Ecto neural progenitor cell (in vitro differentiated cells): ENCODE data around the gene GLCCI1.

ENCODE experiments used
- DNase-seq: peaks from one replicate; pipeline ENCODE4 v3.0.0-alpha.2; 2018; ENCODE audit warnings: low spot score

The GLCCI1 gene

GRCh38 chr7:7968544-7969305 is at the start of gene GLCCI1:
GLCCI1 (plus strand) TSS chr7:7968796; CDS start chr7:7969351, 555 bp downstream.
- DNase-seq, result peak; percentile 98

- no peak for DNase-seq
Measured at GRCh38 chr7:7919449-7919945, 49.1 kb upstream of the GLCCI1 start.

DNA sequence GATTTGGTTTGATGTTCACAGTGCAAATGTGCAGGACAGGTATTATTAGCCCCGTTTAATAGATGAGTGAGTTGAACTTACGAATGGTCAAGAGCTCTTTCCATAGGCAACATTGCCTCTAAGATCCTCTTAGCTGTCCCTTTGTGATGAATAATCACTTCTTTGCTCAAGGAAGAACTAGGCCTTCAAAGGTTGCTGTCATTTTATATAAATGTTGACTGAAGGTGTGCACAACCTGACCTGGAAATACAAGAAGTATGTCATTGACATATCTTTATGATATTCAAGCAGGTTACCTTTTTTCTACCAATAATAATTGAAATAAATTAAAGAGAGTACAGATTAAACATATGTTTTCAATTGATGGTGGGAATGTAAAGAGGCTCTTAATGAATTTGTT is 48.5 kb upstream of the GLCCI1 start:
- DNase-seq, result no peak

GRCh38 chr7:7920481-7920880 is 48.1 kb upstream of the GLCCI1 start:
- no peak for DNase-seq

GRCh38 chr7:7921830-7922229 is 46.8 kb upstream of the GLCCI1 start:
- DNase-seq, result no peak

DNA sequence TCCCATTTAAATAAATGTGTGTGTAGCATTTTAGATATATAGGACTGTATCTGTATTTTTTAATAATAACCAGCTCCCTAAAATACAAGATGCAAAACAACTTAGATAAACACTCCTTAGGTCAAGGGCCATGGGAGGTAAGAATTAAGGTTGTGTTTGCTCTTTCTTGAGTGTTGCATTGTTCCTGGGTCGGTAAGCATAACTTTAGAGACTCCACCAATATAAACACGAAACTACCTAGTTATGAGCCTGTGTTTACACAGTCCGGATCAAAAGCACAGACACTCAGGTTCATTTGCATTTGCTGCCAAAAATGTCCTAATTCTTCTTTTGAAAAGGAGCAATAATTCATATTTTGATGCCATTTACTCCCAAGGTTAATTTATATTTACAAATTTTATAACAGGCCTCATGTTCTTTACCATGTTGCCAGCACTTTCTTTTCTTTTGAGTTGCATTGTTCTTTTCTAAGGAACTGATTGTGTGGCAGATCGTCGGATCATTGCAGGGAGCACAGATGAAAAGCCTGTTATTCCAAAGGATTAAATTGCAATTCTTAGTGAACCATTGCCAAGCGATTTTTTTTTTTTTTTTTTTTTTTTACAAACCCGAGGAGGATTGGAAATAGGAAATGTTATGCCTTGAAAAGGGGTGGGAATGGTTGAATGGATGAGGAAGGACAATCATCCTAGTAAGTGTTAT is 45.8 kb upstream of the GLCCI1 start:
- no peak for DNase-seq

GRCh38 chr7:7923818-7924217 is 44.8 kb upstream of the GLCCI1 start:
- no peak for DNase-seq

- DNase-seq, result no peak
Measured at GRCh38 chr7:7924303-7924702, 44.3 kb upstream of the GLCCI1 start.

DNA sequence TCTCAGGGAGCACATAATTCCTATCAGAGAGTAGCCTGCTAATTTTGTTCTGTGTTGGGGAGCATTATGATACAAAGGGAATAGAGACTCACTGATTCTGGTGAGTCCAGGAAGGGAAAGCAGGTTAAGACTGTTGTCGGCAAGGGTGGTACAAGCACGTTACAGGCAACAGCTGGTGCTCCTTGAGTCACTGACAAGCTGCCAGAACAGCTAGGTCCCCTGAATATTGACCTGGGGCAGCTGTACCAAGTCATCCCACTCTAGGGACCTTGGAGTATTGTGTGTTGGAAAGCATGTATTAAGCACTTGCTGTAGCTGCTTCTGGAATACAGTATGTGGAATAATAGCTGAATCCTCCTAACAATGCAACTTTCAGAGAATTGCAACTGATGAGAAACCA is 37.0 kb upstream of the GLCCI1 start:
- DNase-seq, result no peak

- no peak for DNase-seq
Measured at GRCh38 chr7:7932553-7932952, 36.0 kb upstream of the GLCCI1 start.

DNA sequence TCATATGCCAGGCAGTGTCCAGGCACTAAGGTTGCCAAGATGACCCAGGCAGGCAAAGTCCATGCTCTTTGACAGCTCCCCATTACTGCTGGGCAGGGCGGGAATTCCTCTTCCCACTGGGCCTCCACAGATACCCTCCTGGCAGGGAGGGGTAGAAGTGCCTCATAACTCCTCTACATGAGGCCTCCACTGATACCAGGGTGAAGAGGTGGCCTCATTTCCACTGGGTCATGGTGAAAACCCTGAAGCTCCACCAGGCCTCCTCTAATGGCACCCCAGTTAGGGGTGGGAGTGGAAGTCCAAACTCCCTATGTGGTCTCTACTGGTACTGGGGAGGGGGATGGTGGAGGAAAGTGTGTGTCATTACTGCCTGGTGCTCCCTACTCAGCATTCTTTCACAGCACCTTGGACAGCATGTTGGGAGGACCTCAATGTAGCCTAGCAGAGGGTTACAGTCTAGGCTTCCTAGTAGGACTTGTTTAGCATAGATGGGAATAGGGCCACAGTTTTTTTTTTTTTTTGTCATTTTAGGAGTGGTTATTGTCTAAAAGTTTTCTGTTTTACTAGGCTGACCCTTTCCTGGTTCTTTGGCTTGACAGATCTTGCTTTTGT is 34.6 kb upstream of the GLCCI1 start:
- no peak for DNase-seq

DNA sequence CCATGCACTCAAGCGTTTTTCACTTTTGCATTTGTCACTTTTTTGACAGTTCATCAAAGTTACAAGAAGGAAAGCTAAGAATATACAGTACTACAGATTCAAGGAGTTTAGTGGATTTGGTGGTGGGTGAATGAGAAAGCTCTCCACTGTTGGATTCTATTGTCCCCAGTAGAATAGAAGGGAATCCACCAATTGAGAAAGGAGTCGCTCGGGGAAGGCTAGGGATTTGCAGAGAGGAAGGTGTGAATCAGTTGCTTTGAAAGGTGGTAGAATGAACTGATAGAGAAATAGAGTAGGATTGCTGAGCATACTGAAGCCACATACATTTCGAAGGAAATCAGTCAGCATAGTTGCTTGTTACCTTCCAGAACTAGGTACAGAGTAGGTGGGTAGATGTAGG is 33.7 kb upstream of the GLCCI1 start:
- DNase-seq, result no peak

DNA sequence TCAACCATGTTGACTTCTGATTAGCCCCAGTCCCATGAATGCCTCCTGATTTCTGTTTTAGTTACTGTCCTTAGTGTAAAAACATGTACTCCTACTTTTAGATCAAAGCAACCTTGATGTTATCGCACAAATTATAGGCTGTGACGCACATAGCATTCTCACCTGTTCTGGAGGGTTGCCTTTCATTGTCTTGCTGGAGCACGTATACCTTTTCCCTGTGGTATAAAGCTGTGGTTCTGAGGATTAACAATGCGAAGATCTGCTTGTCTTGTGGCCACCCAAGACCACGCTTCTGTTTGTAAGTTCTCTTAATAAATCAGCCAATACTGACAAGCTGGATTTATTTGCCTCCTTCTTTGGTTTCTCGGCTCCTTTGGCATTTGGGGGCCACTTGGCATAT is 30.1 kb upstream of the GLCCI1 start:
- DNase-seq, result no peak

DNA sequence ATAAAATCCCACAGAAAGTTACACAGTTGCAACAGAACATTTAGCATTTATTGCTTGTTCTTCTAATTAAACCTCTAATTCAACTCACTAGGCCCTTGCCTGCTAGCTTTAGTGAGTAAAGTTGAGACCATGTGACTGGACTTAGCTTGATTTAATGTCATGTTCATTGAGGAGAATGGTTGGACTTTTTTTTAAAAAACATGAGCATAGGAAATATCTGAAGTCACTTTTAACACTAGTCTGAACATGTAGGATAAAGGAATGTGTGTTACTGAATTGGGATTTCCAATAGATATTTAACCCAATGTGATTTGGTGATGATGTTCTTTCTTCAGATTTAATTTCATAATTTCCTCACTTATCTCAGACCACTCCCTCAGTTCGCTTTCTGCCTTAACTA is 24.6 kb upstream of the GLCCI1 start:
- no peak for DNase-seq

- no peak for DNase-seq
Measured at GRCh38 chr7:7944619-7945282, 23.8 kb upstream of the GLCCI1 start.

- no peak for DNase-seq
Measured at GRCh38 chr7:7946486-7946885, 22.1 kb upstream of the GLCCI1 start.

DNA sequence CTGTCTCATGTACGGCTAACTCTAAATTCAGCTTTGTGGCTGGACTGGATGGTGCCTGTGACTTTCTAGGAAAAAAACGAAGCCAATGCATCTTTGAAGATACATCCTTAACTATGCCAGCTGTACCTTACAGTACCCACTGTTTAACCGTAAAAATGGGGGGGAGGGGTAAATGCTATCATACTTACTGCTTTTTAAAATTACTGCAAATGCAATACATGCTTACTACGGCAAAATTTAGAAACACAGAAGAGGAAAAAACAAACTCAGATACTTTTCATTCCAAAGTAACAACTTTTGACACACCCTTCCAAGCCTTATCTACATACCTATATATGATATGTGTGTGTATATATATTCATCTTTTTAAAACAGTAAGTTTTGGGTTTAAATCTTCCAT is 20.4 kb upstream of the GLCCI1 start:
- no peak for DNase-seq

- DNase-seq, result no peak
Measured at GRCh38 chr7:7953806-7954205, 14.8 kb upstream of the GLCCI1 start.

GRCh38 chr7:7956531-7957128 is 12.0 kb upstream of the GLCCI1 start:
- DNase-seq, result no peak

DNA sequence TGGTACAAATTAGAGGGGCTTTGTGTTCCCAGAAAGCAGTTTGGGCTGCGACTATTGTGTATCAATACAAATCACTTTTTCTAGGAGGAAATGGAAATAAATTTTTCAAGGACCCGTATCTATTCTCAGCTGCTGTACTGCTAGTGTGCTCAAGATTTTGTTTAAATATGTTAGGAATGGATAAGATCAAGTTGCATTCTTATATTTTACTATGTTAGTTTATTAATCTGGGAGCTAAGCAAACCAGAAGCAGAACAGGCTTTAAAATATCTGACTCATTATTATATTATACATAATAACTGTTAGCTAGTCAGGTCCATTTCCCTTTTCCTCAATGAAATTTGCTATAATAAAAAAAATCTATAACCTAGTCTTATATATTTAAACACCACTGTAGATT is 11.1 kb upstream of the GLCCI1 start:
- DNase-seq, result no peak

DNA sequence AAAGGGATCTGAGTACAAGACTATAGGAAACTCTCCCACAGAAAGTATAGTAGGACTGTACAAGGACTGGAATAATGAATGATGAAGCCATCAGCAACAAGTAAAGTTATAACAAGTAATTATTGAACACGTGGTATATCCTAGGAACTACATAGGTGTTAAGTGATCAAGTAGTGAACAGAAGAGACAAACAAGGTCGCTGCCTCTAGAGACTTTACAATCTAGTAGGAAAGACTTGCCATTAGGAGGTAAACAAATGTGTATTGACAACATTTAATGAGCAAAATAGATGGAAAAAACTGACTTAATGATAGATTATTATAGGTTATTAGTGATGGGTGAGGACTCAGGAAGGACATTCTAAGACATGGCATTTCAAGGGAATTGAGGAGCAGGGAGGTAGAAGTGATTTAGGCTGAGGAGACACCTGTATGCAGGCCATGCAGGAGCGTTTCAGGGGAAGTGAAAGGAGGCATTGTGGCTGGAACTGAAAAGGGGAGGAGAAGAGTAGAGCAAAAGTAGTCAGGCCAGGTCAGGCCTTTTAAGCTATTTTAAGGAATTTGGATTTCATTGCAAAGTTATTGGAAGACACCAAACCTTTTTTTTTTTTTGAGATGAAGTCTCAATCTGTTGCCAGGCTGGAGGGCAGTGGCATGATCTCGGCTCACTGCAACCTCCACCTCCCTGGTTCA is 8.5 kb upstream of the GLCCI1 start:
- DNase-seq, result no peak

DNA sequence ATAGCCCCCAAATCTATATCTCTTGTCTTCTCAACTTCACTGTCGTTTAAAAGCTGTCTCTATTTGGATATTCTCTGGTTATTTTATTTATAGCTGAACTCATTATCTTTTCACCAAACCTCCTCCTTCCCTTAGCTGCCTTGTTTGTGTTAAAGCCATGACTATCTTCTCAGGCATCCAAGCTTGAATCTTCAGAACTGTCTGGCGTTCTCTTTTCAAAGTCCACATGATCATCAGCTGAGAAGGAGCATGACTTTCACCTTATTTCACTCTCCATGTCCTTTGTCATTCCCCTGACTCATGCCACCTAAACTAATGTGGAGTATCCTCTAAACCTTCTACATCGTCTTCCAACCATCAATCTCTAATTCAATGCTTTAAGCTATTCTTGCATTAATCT is 5.7 kb upstream of the GLCCI1 start:
- no peak for DNase-seq
